Eye (tissue), 1 donor: ENCODE results near the gene PPP1R15B.

Source experiments
- DNase-seq: peaks from one replicate; pipeline ENCODE4 v3.0.0-alpha.2; 2015

The PPP1R15B gene

GRCh38 chr1:204420039-204421004 lies 8.7 kb upstream of the PPP1R15B start:
- DNase-seq: no peak

- DNase-seq: no peak
Measured at GRCh38 chr1:204419064-204419403, 7.4 kb upstream of the PPP1R15B start.

- no peak for DNase-seq
Measured at GRCh38 chr1:204418174-204419063, 6.8 kb upstream of the PPP1R15B start.

DNA sequence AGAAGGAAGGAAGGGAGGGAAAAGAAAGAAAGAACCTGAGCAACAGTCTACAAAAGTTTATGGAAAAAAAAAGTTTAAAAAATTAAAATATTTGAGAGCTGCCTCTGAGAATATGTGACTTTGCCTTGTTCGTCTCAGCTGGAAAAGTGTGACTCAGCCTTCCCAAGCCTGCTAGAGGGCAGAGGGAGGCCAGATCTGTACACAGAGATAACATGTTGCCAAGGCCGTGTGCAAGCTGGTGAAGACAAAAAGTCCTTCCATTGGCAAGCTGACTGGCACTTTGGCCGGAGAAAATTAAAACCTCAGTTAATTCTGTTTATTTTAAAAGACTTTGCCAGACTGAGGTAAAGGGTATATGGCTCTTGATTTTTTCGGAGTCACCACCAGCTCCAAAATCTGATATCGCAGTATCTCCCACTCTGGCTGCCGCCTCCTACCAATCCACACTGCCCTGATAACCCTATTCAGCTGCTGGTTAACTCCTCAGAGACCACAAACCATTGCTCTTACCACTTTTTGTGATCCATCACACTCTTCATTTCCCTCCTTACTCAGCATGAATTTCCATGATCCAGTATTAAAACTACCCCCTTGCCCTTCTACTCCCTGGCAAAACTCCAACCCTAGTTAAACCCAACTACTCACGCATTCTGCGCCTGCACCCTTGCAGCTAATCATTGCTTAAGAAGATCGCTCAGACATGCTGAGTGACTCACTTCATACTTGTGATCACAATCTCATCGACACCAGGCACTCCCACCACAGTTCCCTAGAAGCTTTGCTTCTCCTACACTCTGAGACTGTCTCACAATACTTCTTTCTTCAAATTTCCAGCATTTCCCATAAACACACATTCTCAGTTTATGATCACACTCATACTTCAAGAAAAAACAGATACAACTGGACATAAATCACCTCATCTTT lies 5.7 kb upstream of the PPP1R15B start:
- peak; percentile 21 for DNase-seq

DNA sequence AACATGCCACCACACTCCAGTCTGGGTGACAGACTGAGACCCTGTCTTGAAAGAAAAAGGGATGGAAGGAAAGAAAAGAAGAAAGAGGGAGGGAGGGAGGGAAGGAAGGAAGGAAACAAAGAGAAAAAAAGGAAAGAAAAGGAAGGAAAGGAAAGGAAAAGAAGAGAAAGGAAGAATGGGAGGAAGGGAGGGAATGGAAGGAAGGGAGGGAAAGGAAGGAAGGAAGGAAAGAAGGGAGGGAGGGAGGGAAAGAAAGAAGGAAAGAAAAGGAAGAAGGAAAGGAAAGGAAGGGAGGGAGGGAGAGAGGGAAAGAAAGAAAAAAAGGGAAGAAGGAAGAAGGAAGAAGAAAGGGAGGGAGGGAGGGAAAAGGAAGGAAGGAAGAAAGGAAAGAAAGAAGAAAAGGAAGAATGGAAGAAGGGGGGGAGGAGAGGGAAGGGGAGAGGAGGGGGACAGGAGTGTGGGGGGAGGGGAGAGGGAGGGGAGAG lies 5.0 kb upstream of the PPP1R15B start:
- no peak for DNase-seq

DNA sequence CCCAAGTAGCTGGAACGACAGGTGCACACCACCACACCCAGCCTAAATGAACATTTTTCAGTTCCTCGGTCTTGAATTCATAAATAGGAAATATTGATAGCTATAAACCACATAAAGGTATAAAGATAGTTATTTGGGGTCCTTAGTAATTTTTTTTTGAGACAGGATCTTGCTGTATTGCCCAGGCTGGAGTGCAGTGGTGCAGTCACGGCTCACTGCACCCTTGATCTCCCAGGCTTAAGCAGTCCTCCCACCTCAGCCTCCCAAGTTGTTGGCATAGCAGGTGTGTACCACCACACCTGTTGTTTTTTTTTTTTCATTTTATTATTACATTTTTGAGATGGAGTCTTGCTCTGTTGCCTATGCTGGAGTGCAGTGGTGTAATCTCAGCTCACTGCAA lies 3.7 kb upstream of the PPP1R15B start:
- no peak for DNase-seq

DNA sequence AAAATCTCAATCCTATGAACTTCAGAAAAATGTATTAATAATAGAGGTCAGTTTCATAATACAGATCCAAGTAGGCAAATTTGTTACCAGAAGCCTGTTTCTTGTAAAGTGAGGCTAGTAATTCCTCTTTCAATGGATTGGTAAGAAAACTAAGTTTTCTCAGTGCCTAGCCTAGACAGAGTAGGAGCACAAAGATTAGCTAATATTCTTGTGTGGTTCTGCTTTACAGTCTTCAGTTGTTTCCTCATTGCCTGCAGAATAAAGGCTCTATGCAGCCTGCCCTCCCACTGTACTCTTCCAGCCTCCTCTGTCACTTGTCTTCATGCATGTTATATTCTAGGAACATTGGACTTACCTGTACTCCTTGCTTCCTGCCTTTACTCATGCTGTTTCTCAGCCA lies 2.4 kb upstream of the PPP1R15B start:
- DNase-seq: no peak

DNA sequence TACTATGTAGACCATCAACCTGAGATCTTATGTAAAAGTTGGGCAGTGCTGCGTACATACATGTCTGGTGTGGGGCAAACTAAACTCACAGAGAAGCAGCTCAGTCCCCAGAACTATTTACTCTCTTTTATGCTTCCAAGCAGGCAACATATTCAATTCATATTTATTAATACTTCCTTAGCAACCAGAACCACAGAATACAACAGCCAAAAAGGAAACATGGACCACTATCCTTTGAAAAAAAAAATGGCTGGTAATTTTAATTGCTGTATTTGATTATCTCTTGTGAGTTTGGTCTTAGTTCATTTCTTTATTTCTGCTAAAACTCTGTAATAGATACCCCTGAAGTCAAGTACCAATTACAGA lies 1.5 kb upstream of the PPP1R15B start:
- DNase-seq: no peak

- DNase-seq: peak; percentile 75
Measured at GRCh38 chr1:204410688-204411450, 748 bp downstream of the PPP1R15B start.

GRCh38 chr1:204409836-204410687 lies 1.6 kb downstream of the PPP1R15B start:
- DNase-seq: peak; percentile 16

- DNase-seq: no peak
Measured at GRCh38 chr1:204409123-204409522, 2.5 kb downstream of the PPP1R15B start.

- no peak for DNase-seq
Measured at GRCh38 chr1:204408602-204409001, 3.0 kb downstream of the PPP1R15B start.

DNA sequence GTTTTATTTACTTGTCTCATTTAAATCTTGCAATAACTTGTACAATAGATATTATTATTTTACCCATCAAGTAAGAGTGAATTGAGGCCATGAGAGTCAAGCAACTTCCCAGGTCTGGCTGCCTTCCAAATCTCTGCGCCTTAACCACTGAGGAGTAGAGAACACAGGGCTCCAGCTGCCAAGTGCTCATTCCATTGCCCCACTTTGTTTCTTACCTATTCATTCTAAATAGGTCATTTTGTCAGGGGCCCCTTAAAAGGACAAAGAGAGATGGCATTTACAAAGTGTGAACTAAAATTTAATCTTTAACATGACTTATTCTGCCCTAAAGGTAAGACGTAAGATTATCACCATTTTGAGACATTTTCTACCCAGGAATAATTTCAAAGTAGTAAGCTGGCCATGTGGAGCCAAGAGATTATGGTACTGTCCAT lies 3.5 kb downstream of the PPP1R15B start:
- DNase-seq: peak; percentile 69

- no peak for DNase-seq
Measured at GRCh38 chr1:204407295-204407971, 4.2 kb downstream of the PPP1R15B start.

DNA sequence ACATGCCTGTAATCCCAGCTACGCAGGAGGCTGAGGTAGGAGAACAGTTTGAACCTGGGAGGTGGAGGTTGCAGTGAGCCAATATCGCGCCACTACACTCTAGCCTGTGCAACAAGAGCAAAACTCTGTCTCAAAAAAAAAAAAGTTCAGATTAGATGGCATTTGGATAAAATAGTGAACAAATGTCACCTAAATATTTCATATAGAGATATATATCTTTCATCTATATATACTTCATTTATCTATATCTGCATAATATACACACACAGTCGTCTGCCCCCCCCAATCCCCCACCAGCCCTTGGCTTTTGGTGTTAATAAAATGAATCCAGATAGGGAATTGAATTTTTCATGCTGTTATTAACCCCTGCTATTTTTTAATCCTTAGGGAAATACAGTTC lies 5.0 kb downstream of the PPP1R15B start:
- no peak for DNase-seq

- DNase-seq: no peak
Measured at GRCh38 chr1:204405988-204406387, 5.6 kb downstream of the PPP1R15B start.

DNA sequence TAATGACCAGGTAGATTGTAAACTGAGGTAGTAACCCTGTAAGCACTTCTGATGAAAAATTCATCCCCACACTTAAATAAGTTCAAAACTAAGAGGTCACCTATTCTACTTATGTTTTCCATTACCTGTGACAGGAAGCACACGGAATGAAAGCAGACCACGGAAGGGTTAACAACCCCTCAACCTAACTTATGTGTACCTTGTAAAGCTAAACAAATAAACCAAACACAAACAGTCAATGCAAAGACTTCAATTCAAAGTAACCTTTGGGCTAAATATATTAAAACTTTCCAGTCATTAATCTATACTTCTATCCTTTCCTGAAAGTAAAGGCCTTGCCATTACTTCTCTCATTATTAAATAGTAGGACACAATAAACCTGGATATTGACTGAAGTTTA lies 7.0 kb downstream of the PPP1R15B start:
- DNase-seq: no peak

DNA sequence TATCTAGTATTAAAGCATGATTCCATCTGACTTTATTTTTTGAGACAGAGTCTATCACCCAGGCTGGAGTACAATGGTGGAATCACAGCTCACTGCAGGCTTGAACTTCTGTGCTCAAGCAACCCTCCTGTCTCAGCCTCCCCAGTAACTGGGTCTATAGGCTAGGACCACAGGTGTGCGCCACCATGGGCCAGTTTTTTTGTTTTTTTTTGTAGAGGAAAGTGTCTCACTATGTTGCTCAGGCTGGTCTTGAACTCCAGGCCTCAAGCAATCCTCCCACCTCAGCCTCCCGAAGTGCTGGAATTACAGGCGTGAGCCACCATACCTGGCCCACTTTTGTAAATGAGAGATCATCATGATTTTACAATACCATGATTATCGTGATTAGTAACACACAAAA lies 9.2 kb downstream of the PPP1R15B start:
- DNase-seq: no peak

GRCh38 chr1:204401730-204402129 lies 9.9 kb downstream of the PPP1R15B start:
- DNase-seq: no peak

DNA sequence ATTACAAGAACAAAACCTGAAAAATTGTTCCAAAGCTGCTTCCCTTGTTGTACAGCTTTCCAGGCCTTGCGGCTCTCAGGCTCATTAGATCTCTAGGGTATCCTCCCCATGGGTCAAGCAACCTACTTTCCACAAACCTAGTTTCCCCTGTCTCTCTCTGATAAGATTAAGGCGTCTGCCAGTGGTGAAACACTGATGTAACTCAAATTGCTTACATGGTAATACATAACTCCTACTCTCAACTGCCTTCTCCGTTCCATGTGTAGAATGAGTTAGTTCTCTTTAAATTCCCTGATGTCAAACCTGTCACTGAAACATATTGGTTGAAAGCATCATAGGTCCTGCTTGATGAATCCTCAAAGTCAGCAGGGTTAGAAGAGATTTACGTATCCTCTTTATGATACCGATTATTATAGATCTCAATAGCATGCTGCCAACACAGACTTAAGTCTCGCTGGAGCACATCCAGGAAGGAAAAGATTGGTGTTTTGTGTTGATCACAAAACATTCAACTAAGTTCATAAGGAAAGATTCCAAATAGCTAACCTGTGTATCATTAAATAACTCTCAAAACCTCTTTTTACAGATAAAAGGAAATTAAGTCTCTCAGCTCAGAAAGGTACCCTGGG lies 10.6 kb downstream of the PPP1R15B start:
- DNase-seq: no peak
